HG03354 (cell line): ENCODE data around the gene RPUSD1.
"Not testable (repeated sequence)": the region's sequence is repeated elsewhere in the genome, so short reads cannot be mapped to it uniquely, and the experiment has no call there.

Experiments used
- ATAC-seq: cut with Tn5 transposase; IDR thresholded peaks from one replicate; pipeline ENCODE4 v1.9.1; 2021; ENCODE audit warnings: mild to moderate bottlenecking; ENCODE audit not compliant: unreplicated experiment, poor library complexity, severe bottlenecking

RPUSD1 gene

DNA sequence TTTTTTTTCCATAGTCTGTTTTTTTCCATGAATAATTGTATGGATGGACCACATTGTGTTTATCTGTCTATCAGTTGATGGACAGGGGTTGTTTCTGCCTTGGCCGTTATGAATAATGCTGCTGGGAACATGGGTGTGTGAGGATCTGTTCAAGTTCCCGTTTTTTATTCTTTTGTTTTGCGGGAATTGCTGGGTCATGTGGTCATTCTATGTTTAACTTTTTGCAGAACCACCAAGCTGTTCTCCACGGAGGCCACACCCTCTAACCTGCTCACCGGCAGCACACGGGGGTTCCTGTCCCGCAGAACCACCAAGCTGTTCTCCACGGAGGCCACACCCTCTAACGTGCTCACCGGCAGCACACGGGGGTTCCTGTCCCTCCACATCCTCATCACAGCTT, 33.5 kb downstream of the RPUSD1 start:
- ATAC-seq: no peak

- ATAC-seq: not testable (repeated sequence)
Measured at GRCh38 chr16:754121-754607, 34.0 kb downstream of the RPUSD1 start.

DNA sequence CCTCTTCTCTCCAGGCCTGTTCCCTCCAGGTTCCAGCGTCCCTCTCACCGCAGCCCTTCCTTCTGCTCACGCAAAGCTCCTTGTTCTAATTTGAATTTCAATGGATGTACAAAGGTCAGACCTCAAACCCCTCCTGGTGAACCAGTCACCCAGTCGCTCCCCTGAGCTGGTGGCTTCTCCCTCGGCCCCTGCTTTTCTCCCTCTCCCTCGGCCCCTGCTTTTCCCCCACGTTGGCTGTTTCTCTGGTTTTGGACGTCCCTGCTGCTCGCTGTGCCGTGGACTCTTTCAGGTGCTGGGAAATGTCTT, 36.2 kb downstream of the RPUSD1 start:
- ATAC-seq: no peak

- no peak for ATAC-seq
Measured at GRCh38 chr16:751152-752006, 36.8 kb downstream of the RPUSD1 start.

GRCh38 chr16:750485-750884, 37.7 kb downstream of the RPUSD1 start:
- ATAC-seq: no peak

DNA sequence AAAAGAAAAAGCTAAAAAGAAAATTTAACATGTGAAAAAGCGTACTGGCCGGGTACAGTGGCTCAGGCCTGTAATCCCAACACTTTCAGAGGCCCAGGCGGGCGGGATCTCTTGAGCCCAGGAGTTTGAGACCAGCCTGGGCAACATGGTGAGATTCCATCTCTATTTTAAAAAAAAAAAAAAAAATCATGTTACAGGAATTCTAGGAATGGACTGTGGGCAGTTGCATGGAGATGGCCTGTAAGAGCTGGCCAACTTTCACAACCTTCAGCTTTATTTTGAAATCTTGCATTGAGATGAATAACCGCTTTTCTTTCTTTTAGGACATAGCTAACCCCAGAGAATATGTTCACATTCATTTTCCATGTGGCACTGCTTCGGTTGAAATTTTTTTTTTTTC, 39.2 kb downstream of the RPUSD1 start:
- ATAC-seq: no peak

- no peak for ATAC-seq
Measured at GRCh38 chr16:747978-748746, 40.0 kb downstream of the RPUSD1 start.

GRCh38 chr16:746637-747036, 41.5 kb downstream of the RPUSD1 start:
- ATAC-seq: no peak

DNA sequence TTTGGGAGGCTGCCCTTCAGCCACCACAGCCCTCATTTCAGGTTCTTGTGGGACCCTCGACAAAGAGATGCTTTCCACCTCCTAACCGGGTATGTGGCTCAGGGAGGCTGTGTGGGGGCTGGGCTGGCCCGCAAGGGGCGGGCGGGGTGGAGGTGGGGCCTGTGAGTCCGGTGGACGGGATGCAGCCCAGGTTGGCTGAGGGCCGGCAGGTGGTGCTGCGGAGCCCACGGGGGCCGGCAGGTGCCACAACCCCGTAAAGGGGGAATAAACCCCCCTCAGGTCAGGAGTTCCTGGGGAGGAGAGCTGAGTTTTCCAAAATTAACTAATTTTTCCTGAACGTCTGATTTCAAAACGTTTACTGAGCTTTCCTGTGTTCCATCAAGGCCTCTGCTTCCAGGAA, 42.4 kb downstream of the RPUSD1 start:
- no peak for ATAC-seq

- ATAC-seq: no peak
Measured at GRCh38 chr16:743794-744500, 44.2 kb downstream of the RPUSD1 start.

- not testable (repeated sequence) for ATAC-seq
Measured at GRCh38 chr16:742894-743293, 45.3 kb downstream of the RPUSD1 start.

GRCh38 chr16:741986-742629, 46.1 kb downstream of the RPUSD1 start:
- ATAC-seq: no peak

DNA sequence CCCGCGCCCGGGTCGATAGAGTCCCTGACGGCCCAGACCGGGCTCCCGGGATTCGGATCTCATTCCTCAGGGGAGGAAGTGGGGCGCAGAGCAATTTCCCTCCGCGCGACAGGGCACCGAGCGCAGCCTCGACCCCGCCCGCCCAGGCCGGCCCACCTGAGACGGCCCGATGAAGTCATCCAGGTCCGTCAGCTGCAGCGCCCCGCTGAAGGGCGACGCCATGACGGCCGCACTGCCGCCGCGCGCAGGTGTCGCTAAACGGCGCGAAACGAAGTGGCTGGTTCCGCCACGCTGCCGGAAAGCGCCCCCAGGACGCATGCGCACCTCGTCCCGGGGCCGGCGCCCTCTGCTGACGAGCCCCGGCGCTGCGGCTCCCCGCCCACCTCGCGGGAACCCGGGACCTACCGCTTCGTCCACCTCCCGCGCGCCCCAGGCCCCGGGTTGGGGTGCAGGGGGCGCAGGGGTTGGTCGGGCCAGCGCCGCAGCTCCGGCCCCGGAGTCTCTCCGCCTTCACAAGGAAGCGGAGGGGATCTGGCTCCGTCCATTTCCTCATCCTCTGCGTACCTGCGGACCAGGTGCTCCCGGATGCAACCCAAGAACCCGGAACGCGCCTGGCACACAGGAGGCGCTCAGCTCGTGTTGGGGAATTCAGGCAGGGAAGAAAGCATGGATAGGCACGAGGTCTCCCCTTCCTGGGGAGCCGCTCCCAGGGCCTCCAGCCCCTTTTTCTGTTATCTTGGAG, 47.2 kb downstream of the RPUSD1 start, which contains the start of gene CIAO3:
Gene CIAO3 (minus strand): TSS at position 234 of the 742 bp plus-strand sequence. CDS start 12 bp downstream, at position 222.
- peak; percentile 81 for ATAC-seq

- peak; percentile 21 for ATAC-seq
Measured at GRCh38 chr16:740459-740763, 47.8 kb downstream of the RPUSD1 start.

DNA sequence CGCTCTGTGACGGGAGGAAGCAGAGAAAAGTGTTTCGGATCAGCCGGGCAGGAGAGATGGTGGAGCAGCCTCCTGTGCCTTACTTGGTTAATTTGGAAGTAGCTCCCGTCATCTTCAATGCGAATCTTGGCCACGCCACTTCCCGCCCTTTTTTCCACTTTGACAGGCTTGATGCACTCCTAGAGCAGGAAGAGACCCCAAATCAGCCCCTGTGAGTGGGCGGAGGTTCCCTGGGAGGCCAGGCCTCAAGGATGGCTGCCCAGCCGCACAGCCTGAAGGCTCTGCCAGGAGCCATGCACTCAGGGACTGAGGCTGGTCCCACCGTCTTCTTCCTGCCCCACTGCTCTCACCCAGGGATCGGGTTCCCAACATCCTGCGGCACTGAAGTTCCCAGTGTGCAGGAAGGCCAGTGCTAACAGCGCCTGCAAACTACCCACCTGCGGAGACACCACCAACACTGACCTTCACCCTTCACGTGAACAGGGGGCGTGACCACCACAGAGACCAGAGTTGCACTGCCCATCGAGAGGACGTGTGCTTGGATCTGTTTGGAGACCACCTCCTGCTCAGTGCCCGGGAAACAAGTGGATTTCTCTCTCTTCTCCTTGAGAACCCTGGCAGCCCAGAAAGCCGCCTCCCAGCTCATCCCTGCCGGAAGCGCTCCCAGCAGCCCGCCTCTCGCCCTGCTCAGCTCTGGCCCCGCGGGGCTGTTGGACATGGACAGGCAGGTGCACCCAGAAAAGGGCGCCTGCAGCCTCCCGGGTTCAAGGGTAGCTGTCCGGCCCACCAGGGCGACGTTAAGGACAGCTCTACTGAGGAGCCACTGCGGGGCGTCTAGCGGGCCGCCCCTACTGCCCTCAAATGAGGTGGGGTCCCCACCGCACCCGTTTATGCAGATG, 48.4 kb downstream of the RPUSD1 start:
- no peak for ATAC-seq

- ATAC-seq: no peak
Measured at GRCh38 chr16:736936-737481, 51.2 kb downstream of the RPUSD1 start.

GRCh38 chr16:735982-736453, 52.2 kb downstream of the RPUSD1 start:
- ATAC-seq: no peak
